Right kidney (tissue), 1 donor: ENCODE results near the gene P3H3.
"Not testable (repeated sequence)": the region's sequence is repeated elsewhere in the genome, so short reads cannot be mapped to it uniquely, and the experiment has no call there.

Source experiments
- DNase-seq: peaks from one replicate; pipeline ENCODE4 v3.0.0-alpha.2; 2016

The P3H3 gene

DNA sequence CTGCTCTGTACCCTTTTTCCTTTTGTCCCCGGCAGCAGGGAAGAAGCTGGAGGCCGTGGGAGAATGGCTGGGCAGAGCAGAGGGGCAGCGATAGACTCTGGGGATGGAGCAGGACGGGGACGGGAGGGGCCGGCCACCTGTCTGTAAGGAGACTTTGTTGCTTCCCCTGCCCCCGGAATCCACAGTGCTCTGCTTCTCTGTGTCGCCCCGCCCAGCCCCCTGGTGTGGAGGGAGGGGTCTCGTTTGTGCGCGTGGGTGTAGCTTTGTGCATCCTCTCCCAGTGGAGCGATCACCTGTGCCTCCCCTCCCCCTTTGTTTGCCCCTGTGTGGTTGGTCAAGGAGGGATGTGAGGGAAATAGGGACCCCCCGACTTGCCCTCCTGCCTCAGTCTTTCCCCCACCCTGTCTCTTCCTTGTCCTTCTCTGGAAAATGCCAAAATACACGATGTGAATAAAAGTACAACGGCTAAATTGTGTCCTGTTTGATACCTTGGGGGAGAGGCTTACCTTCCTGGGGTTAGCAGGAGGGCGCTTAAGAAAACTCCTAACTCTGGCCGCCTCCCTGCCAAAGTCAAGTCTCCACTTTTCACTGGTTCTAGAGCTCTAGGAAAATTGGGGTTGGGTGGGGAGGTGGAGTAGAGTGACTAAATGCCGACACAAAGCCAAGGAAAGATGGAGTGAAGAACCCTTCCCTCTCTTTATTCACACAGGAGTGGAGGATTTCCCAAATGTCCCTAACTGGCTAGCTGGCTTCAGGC, 38.1 kb downstream of the P3H3 start:
- no peak for DNase-seq

DNA sequence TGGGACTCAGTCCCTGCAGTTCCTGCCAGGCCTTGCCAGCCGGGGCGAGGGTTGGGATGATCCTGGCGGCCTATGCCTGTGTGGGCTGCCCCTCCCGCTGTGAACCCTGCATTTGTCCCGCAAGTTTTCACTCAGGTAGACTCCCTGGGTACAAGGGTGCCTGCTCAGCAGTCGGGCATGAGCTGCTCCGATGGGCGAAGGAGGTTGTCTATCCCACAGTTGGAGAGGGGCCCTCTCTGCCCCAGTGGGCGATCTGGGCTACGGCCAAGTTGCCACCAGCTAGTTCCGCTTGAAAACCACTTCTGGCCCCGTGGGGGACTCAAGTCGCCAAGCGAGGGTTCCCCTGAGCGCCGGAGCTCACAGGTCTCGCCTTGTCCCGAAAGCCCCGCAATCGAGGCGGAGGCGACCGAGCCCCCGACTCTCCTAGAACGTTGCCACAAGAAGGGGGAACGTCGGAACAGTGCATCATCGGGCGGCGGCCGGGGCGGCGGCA, 38.8 kb downstream of the P3H3 start:
- DNase-seq: no peak

DNA sequence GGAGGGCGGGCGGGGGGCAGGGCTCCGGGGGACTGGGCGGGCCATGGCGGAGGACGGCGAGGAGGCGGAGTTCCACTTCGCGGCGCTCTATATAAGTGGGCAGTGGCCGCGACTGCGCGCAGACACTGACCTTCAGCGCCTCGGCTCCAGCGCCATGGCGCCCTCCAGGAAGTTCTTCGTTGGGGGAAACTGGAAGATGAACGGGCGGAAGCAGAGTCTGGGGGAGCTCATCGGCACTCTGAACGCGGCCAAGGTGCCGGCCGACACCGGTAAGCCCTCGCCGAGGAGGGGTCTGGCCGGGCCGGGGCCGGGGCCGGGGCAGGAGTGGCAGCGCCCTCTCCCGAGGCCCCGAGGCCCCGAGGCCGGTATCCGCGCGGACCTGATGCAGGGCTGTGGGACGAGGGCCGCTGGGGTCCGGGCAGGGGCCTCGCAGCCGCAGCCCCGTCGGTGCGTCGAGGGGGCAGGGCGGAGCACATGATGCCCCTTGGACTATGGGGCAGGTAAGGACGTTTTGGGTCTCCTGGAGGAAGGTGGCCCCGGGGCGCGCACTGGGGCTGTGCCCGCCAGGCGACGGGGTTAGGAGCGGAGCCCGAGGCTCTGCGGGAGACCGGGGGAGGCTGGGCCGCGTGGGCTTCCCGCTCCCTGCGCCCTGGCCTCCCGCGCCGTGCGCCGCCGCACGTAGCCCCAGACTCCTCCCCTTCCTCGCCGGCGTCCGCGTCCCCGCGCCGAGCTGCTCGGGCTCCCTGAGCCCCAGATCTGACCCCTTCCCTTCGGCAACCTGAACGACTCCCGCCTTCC, 39.4 kb downstream of the P3H3 start, which contains the start of gene TPI1:
TPI1 (plus strand) TSS at position 119 of the 798 bp plus-strand sequence; CDS start at position 155, 36 bp downstream.
- peak; percentile 81 for DNase-seq

DNA sequence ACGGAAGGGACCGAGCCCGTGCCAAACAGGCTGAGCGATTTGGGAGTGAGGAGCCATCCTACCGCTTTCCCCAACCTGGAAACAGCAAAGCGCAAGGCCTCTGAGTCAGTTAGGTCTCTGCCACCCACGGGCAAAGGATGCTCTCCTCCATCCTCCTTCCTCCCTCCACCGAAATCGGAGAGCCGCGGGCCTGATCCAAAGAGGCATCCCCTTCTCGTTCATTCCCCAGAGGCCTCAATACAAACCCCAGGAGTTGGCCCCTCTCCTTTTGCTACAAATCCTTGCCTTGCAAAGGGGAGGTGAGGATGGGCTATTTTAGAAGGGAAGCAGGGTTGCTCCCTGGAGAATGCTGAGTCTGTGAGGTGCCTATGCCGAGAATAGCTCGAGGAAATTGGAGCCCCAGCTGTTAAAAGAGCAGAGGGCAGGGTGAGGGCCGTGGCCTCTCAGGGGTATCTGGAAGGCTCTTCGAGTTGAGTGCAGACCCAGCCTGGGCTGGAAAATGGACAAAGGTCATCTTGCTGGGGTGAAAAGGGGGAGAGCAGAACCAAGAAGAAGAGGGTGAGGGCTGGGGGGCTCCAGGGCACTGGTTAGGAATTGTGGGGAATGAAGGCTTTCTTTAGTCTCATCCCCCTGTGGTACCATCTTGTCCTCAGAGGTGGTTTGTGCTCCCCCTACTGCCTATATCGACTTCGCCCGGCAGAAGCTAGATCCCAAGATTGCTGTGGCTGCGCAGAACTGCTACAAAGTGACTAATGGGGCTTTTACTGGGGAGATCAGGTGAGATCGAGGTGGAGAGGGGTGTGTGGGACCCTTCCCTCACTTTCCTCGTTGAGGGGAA, 40.2 kb downstream of the P3H3 start:
- DNase-seq: no peak

DNA sequence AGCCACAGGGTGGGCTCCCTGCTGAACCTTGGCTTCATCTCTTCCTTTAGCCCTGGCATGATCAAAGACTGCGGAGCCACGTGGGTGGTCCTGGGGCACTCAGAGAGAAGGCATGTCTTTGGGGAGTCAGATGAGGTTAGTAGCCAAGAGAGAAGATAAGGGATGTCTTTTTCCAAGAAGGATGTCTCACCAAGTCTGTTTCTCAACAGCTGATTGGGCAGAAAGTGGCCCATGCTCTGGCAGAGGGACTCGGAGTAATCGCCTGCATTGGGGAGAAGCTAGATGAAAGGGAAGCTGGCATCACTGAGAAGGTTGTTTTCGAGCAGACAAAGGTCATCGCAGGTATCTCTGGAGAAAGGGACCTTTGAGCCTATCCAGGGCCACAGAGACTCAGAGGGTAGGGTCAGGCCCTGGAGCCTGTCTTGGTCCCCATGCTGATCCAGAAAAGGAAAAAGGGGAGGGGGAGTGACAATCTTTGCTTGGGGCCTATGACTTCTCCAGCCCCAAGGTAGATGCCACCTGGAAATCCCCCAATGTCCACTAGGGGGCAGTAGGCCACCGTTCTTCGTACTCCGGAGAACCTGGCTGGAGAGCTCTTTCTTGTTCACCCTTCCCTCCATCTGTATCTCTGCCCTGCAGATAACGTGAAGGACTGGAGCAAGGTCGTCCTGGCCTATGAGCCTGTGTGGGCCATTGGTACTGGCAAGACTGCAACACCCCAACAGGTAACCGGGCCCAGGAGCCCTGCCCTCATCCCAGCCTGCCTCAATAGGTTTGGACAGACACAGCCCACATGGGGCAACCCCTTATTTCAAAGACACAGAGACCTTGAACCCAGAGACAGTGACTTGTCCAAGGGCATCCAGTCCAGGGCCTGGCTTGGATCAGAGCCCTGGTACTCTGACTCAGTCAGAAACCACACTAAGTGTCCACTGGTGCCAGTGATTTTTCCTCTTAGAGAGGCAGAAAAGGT, 41.1 kb downstream of the P3H3 start:
- DNase-seq: peak; percentile 58

DNA sequence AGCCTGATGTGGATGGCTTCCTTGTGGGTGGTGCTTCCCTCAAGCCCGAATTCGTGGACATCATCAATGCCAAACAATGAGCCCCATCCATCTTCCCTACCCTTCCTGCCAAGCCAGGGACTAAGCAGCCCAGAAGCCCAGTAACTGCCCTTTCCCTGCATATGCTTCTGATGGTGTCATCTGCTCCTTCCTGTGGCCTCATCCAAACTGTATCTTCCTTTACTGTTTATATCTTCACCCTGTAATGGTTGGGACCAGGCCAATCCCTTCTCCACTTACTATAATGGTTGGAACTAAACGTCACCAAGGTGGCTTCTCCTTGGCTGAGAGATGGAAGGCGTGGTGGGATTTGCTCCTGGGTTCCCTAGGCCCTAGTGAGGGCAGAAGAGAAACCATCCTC, 42.1 kb downstream of the P3H3 start:
- not testable (repeated sequence) for DNase-seq

DNA sequence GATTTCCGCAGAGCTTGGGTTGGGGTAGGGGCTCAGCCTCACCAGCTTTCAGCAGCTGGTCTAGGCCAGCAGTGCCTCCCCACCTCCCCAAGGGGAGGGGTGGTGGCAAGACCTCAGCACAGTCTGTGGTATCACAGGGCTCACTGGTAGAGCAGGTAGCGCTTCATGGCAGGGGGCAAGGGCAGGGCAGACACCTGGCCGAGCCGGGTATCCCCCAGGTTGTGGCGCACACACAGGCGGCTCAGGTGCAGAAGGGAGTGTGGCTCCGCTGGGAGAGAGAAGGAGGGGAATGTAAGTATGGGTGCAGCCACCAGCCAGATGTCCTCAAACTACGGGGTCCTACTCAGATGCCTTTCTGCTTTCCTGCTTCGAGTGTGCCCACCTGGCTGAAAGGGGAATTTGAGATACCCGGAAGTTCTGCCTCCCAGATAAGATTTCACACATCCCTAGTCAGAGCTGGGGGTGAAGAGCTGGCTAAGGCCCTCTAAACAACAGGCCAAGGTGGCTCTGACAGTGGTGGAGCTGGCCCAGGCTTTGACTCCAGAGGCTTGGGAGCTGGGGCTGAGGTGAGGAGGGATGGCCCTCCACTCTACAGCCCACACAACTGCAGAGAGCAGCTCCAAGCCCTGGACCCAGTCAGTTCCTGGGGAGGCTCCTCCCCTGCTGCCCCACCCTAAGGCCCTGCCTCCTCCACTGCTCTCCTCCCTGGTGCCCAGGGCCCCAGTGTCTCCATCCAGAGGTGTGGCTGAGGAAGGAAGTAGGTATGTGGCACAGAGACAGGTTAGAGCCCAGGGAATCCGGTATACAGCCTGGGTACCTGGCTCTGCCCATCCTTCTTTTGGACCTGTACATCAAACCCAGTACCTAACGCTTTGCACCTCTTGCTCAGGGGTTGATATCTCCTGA, 43.1 kb downstream of the P3H3 start:
- no peak for DNase-seq

DNA sequence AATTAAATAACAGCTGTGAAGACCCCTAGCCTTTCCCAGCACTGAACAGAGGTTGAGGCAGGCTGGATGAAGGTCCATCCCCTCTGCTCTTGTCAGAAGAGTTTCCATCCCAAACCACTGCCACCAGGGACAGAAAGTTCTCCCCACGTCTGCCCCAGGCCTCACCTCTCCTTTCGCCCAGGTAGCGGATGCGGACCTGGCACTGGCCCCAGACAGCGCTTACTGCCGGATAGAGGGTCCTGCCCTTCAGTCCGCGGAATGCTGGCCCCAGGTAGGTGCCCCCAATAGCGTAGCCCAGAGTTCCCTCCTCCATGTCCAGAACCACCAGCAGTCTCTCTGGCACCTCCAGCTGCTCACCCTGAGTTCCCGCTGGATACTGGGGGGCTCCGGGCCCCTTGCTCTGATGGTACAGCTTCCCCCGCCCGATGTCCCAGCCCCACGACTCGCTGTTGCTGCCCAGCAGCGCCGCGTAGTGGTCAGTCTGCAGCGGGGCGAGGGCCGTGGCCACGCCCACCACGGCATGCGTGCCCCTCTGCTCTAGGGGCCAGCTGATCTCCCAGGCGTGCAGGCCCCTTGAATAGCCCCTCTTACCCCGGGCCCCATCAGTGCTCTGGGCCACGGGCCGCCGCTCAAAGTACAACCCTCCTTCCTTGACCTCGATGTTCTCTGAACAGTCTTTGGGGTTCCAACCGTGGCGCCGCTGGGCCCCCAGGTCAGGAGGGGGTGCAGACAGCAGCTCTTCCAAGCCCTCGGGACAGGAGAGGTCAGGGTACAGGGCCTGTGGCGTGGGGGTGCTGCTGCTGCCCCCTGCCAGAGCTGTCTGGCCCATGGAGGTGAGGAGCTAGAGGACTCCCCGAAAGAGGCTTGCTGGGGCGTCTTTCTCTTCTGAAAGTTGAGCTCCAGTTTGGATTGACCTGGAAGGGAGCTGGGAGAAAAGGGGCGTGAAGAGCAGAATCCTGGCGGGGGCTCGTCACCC, 44.2 kb downstream of the P3H3 start:
- peak; percentile 88 for DNase-seq

DNA sequence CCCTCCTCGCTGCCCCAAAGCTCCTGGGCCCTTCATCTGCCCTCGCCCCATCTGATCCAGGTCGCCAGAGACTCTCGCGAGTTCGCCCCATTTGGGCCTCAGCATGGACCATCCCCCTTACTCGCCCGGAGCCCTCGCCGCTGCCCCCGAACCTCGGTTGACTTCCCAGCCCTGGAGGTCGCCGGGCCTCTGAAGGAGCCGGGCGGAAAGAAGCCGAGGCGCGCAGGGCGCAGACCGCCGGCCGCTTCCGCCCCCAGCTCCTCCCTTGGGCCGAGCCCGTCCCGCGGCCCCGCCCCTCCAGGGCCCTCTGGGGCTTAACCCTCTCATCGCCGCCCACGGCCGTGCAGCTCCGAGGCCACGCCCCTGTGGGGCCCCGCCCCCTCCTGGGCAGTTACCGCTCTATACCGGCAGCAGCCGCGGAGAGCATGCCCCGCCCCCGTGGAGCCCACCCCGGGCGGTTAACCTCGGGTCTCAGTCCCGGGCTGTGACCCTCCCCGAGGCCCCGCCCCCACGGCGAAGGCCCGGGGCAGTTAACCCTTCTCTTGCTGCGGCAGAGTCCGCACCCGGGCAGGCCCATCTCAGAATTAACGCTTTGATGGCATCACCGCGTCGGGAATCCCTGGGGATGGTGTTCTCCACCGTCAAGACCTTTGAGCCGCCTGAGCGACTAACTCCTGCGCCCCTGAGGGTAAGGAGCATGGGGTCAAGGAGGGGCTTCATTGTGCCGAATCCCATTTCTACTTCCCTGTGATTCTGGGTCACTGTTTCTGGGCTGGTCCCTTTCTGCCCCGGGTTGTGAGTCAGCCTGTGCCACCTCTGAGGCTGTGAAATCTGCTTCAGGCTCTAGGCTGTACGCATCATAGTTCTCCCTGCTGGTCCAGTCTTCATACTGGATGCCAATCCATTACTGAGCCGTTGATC, 45.1 kb downstream of the P3H3 start, which contains the start of gene SPSB2:
SPSB2 (minus strand) TSS at position 210 of the 921 bp plus-strand sequence. CDS start 402 bp downstream, outside the sequence.
- peak; percentile 86 for DNase-seq

DNA sequence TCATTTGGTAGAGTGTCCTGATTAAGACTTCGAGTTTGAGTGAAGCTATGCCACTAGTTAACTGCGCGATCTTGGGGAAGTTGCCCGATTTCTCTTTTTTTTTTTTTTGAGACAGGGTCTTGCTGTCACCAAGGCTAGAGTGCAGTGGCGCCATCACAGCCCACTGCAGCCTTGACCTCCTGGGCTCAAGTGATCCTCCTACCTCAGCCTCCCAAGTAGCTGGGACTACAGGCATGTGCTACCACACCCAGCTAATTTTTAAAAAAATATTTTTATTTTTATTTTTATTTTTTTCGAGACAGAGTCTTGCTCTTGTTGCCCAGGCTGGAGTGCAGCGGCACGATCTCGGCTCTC, 45.8 kb downstream of the P3H3 start:
- DNase-seq: not testable (repeated sequence)

DNA sequence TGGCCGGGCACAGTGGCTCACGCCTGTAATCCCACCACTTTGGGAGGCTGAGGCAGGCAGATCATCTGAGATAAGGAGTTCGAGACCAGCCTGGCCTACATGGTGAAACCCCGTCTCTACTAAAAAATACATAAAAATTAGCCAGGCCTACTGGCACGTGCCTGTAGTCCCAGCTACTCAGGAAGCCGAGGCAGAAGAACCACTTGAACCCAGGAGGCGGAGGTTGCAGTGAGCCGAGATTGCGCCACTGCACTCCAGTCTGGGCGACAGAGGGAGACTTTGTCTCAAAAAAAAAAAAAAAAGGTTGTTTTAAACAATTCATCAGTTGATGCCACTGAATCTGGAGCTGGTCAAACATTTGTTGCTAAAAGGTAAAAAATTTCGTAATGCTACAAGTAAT, 51.6 kb downstream of the P3H3 start:
- not testable (repeated sequence) for DNase-seq

DNA sequence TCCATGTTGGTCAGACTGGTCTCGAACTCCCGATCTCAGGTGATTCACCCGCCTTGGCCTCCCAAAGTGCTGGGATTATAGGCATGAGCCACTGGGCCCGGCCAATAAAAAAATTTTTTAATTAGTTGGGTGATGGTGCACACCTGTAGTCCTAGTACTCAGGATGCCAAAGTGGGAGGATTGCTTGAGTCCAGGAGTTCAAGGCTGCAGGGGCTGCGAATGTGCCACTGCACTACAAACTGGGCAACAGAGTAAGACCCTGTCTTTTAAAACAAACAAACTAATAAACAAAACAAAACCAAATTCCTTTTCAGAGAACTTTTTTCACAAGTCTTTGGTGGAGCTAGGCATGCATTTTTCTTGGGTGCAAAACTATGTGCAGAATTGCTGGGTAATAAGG, 55.0 kb downstream of the P3H3 start:
- DNase-seq: no peak

DNA sequence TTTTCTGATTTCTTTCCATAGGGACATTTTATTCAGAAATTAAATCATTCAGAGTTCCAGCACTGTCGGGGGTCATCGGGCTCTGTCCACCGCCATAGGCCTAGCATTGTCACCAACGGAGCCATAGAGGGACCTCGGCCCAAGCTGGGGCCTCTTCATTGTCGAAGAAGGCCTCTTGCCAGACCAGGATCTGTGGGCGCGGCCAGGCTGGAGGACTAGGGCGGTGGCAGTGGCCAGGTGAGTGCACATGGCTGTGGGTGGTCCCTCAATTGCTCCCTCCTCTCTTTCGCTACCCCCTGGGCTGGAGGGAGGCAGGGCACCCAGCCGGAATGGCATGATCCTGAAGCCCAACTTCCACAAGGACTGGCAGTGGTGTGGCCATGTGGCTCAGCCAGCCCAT, 55.5 kb downstream of the P3H3 start:
- no peak for DNase-seq

DNA sequence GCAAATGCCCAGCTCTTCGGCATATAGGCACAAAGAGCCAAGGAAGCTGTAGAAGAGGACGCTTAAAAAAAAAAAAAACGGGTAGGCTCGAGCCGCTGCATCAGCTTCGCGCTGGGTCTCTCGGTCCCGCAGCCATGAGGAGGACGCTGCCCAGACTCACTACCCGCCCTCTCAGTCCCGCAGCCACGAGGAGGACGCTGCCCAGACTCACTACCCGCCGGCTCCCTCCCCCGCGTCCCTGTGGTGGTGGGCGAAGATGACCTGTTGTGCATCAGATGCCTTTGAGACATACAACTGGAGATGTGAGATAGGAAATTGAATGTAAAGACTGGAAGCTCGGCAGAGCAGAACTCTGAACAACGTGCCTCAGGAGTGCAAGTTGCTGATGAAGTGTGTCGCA, 56.3 kb downstream of the P3H3 start:
- no peak for DNase-seq

DNA sequence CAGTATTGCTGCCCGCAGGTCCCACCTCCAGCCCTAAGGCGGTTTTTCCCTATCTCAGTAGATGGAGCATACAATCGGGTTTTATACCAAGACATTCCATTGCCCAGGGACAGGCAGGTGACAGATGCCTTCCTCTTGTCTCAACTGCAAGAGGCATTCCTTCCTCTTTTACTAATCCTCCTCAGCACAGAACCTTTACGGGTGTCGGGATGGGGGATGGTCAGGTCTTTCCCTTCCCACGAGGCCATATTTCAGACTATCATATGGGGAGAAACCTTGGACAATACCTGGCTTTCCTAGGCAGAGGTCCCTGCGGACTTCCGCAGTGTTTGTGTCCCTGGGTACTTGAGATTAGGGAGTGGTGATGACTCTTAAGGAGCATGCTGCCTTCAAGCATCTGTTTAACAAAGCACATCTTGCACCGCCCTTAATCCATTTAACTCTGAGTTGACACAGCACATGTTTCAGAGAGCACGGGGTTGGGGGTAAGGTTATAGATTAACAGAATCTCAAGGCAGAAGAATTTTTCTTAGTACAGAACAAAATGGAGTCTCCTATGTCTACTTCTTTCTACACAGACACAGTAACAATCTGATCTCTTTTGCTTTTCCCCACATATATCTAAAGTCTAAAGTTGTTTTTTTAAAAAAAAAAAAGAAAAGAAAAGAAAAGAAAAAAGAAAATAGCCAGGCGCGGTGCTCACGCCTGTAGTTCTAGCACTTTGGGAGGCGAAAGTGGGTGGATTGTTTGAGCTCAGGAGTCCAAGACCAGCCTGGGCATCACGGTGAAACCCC, 58.2 kb downstream of the P3H3 start:
- DNase-seq: not testable (repeated sequence)

DNA sequence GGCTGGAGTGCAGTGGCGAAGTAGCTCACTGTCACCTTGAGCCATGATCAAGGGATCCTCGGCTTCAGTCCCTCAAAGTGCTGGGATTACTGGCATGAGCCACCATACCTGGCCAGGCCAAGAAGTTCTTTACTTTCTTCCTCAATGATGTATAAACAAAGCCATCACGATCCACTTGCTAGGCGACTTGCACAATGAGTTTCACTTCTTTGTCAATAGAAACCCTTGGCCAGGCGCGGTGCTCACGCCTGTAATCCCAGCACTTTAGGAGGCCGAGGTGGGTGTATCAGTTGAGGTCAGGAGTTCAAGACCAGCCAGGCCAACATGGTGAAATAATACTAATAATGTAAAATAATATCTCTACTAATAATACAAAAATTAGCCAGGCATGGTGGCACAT, 59.3 kb downstream of the P3H3 start:
- DNase-seq: no peak

DNA sequence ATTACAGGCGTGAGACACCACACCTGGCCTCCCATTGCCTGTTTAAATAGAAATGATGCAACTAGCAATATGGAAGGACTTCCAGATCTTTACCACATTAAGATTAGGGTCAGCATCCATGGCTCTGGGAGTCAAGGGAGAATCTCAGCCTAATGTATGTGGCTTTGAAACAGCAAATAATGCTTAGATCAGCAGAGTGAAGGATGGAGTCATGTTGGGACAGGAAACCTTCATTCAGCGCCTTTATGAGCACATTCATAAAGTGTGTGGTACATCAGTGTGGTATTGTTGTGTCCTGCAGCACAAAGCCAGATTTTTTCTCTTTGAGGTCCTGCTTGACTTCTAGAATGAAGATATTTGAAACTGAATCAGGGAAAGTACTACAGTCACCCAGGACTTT, 60.2 kb downstream of the P3H3 start:
- DNase-seq: no peak
